ENCODE measurements around the gene PDLIM7. TPM values are rescaled to one million over a fixed set of nuclear protein-coding genes. Genes with fewer than 3 reads are reported as not detected.

PDLIM7 gene
- polyA plus RNA-seq, 1 of the 3 experiments (the other 2 are of a cell fraction) = 206 TPM

GRCh38 chr5:177497292-177498012, at the start of gene PDLIM7 (continued):
- TF ChIP-seq, protein P1, sequence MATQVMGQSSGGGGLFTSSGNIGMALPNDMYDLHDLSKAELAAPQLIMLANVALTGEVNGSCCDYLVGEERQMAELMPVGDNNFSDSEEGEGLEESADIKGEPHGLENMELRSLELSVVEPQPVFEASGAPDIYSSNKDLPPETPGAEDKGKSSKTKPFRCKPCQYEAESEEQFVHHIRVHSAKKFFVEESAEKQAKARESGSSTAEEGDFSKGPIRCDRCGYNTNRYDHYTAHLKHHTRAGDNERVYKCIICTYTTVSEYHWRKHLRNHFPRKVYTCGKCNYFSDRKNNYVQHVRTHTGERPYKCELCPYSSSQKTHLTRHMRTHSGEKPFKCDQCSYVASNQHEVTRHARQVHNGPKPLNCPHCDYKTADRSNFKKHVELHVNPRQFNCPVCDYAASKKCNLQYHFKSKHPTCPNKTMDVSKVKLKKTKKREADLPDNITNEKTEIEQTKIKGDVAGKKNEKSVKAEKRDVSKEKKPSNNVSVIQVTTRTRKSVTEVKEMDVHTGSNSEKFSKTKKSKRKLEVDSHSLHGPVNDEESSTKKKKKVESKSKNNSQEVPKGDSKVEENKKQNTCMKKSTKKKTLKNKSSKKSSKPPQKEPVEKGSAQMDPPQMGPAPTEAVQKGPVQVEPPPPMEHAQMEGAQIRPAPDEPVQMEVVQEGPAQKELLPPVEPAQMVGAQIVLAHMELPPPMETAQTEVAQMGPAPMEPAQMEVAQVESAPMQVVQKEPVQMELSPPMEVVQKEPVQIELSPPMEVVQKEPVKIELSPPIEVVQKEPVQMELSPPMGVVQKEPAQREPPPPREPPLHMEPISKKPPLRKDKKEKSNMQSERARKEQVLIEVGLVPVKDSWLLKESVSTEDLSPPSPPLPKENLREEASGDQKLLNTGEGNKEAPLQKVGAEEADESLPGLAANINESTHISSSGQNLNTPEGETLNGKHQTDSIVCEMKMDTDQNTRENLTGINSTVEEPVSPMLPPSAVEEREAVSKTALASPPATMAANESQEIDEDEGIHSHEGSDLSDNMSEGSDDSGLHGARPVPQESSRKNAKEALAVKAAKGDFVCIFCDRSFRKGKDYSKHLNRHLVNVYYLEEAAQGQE (IDR thresholded peaks at IDR 0.05; ENCODE audit: low read depth, low read length) = peak; percentile 69
- no peak for TF ChIP-seq PBX3 (IDR thresholded peaks at IDR 0.05)
- no peak for TF ChIP-seq MEF2A (IDR thresholded peaks at IDR 0.05; ENCODE audit: borderline replicate concordance, low read depth)
- TF ChIP-seq EP300 (IDR thresholded peaks at IDR 0.05; ENCODE audit: borderline replicate concordance in 1 of 2, low read depth in 1 of 2, low read length in 1 of 2) = no peak
- peak; percentile 47; the same call in 1 of the 2 replicates for TF ChIP-seq MXI1 (IDR thresholded peaks at IDR 0.05; ENCODE audit: low read depth, low read length)
- TF ChIP-seq FOXJ3 (CRISPR knock-in tag; IDR thresholded peaks at IDR 0.05) = no peak
- TF ChIP-seq, protein P2, sequence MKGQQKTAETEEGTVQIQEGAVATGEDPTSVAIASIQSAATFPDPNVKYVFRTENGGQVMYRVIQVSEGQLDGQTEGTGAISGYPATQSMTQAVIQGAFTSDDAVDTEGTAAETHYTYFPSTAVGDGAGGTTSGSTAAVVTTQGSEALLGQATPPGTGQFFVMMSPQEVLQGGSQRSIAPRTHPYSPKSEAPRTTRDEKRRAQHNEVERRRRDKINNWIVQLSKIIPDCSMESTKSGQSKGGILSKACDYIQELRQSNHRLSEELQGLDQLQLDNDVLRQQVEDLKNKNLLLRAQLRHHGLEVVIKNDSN (IDR thresholded peaks at IDR 0.05; ENCODE audit: borderline replicate concordance, low read depth) = no peak
- TF ChIP-seq NRF1 (IDR thresholded peaks at IDR 0.05; ENCODE audit: low read depth, low read length) = no peak
- peak; percentile 6; the same call in 1 of the 2 replicates for TF ChIP-seq SMC3 (IDR thresholded peaks at IDR 0.05; ENCODE audit: low read depth, low read length)
- TF ChIP-seq RFX5 (IDR thresholded peaks at IDR 0.05; ENCODE audit: low read length) = no peak
- TF ChIP-seq FOSL2 (IDR thresholded peaks at IDR 0.05; ENCODE audit: borderline replicate concordance, low read depth) = no peak

DNA sequence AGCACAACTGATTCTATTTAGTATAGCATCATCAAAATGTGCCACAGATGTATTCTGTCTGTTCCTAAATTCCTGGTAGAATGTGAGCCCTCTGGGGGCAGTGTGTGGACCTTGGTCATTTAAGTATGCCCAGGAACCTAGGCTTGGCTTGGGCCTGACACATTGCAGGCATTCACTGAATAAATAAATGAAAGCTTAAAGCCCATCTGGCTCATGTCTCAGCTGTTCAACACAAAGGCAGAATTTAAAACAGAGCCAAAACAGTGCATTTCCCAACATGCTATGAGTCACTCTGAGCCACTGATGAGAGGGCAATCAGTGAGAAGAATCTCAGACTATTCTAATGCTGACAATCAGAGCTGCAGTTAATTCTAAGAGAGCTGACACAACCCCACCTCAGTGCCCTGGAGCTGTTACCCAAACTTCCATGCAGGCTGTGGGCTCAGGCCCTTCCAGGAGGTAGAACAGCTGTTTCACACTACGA, 48.9 kb upstream of the PDLIM7 start:
- no peak overlapping the region for H2AFZ ChIP-seq (ENCODE audit: low read depth)
- H3K9me3 ChIP-seq = no peaks in the 10 kb centered on the region
- ChIA-PET POLR2A (interaction anchor here (0.7 kb wide), 1 partner anchor 52 kb away, joined by 3 read pairs; no protein-coding TSS in a partner anchor), CTCF (interaction anchor here (0.7 to 3.7 kb wide), 6 partner anchors 8 to 142 kb away, joined by 3 to 12 read pairs (median 4); no protein-coding TSS in a partner anchor)
- peaks cover 10 to 31% of the 10 kb centered on the region in 2 experiments for H3K4me1 ChIP-seq (ENCODE audit: control insufficient read depth in 1 of 2, insufficient read depth in 2 of 2, low read depth in 1 of 2, low read length in 1 of 2)
- WGBS (ENCODE audit: low lambda C conversion rate) = 0% methylated on average over 1 of the region's 1 CpG
- no peak overlapping the region for H3K9ac ChIP-seq
- DNase-seq = no peak
- H3K27me3 ChIP-seq (ENCODE audit: insufficient read depth) = no peaks in the 10 kb centered on the region
- peaks cover 90% of the 10 kb centered on the region for H3K79me2 ChIP-seq (ENCODE audit: insufficient read depth)
- H3K4me3 ChIP-seq (ENCODE audit: low read depth in 2 of 2, low read length in 1 of 2) = no peak overlapping the region
- H3K27ac ChIP-seq (ENCODE audit: low read depth in 2 of 2, low read length in 1 of 2) = peak overlapping the region; percentile 74 to 75
- no peaks in the 10 kb centered on the region for H3K9me2 ChIP-seq
- H3F3A ChIP-seq (replicated peaks; ENCODE audit: insufficient read depth) = peaks cover 32% of the 10 kb centered on the region
- peak overlapping the region; percentile 48; the same call in 1 of the 2 replicates for H3K4me2 ChIP-seq
- H4K20me1 ChIP-seq (ENCODE audit: insufficient read depth) = peaks cover 83% of the 10 kb centered on the region
- H3K36me3 ChIP-seq (replicated peaks in 1 of 2; ENCODE audit: control insufficient read depth in 1 of 2, insufficient read depth in 2 of 2, low read length in 1 of 2) = peaks cover 14 to 20% of the 10 kb centered on the region in 2 experiments
- TF ChIP-seq MXI1 (IDR thresholded peaks at IDR 0.05; ENCODE audit: low read depth, low read length) = no peak
- peak; percentile 78; the same call in 1 of the 2 replicates for TF ChIP-seq POLR2AphosphoS5 (IDR thresholded peaks at IDR 0.05; ENCODE audit: low read depth, low read length)
- TF ChIP-seq, protein P1 (IDR thresholded peaks at IDR 0.05; ENCODE audit: low read depth, low read length) = no peak
- peak; percentile 99 for TF ChIP-seq TCF12 (IDR thresholded peaks at IDR 0.05)
- TF ChIP-seq GATA2 (CRISPR knock-in tag; IDR thresholded peaks at IDR 0.05) = no peak
- 0 out of 2 replicates have a peak, but pooled peaks have one; percentile 56 for TF ChIP-seq MAX (IDR thresholded peaks at IDR 0.05; ENCODE audit: low read depth)
- peak; percentile 68; the same call in 1 of the 2 replicates for TF ChIP-seq TEAD4 (IDR thresholded peaks at IDR 0.05; ENCODE audit: borderline replicate concordance, insufficient read depth)
- peak; percentile 97 for TF ChIP-seq FOSL2 (IDR thresholded peaks at IDR 0.05; ENCODE audit: borderline replicate concordance, low read depth)
- peak; percentile 92 for TF ChIP-seq JUND (IDR thresholded peaks at IDR 0.05)
- TF ChIP-seq FOXJ3 (CRISPR knock-in tag; IDR thresholded peaks at IDR 0.05) = no peak
- TF ChIP-seq GABPA (IDR thresholded peaks at IDR 0.05; ENCODE audit: low read depth) = no peak
- peak; percentile 92 for TF ChIP-seq PBX3 (IDR thresholded peaks at IDR 0.05)
